ENCODE measurements around the gene CDKAL1. TPM values are rescaled to one million over a fixed set of nuclear protein-coding genes. Genes with fewer than 3 reads are reported as not detected.

CDKAL1 gene
- total and polyA plus RNA-seq, 2 of the 13 experiments (the other 11 are each of a cell fraction or from before 2014, with no cell fraction given): 9.5 to 27.7 TPM

DNA sequence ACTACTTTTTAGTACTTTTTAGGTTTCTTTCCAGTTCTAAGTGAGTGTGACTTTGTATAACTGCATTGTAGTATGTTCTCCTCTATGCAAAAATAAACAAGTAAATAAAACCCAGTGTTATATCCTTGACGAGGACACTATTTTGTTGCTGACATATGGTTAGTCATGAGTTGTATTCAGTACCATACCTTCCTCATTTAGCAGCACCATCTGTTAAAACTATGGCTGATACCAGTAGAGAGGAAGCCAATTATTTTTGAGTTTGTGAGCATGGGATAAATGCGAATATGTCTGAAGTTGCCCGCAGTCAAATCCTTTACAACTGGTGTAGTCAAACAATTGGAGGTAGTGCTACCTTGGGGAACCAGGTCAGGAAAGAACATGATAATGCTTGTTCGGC is 74.1 kb downstream of the CDKAL1 start:
- H3K36me3 ChIP-seq (replicated peaks in 1 of 2; ENCODE audit: control insufficient read depth in 1 of 2, insufficient read depth in 2 of 2, low read length in 2 of 2): no peaks in the 10 kb centered on the region
- DNase-seq (ENCODE audit: low spot score) (no peak), FAIRE-seq (no peak), ATAC-seq (no peak)
- H3K27ac ChIP-seq (ENCODE audit: extremely low read length, insufficient read depth, low read length): no peak overlapping the region
- no peaks in the 10 kb centered on the region for H3K79me2 ChIP-seq (ENCODE audit: insufficient read depth, low read length)
- no peaks in the 10 kb centered on the region for H4K20me1 ChIP-seq (ENCODE audit: insufficient read depth, low read length)
- H2AFZ ChIP-seq (ENCODE audit: low read length): no peak overlapping the region
- no peak for TF ChIP-seq KDM6A (CRISPR knock-in tag; IDR thresholded peaks at IDR 0.05; ENCODE audit: low read depth)
- no peak for TF ChIP-seq POLR2G (IDR thresholded peaks at IDR 0.05; ENCODE audit: low read depth, low read length)
- no peak for TF ChIP-seq ZNF784 (CRISPR knock-in tag; IDR thresholded peaks at IDR 0.05; ENCODE audit: borderline replicate concordance)
- TF ChIP-seq ZFP82 (CRISPR knock-in tag; IDR thresholded peaks at IDR 0.05; ENCODE audit: borderline replicate concordance): no peak
- TF ChIP-seq, protein P1, sequence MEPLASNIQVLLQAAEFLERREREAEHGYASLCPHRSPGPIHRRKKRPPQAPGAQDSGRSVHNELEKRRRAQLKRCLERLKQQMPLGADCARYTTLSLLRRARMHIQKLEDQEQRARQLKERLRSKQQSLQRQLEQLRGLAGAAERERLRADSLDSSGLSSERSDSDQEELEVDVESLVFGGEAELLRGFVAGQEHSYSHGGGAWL (CRISPR knock-in tag; IDR thresholded peaks at IDR 0.05): no peak
- TF ChIP-seq, protein P2, sequence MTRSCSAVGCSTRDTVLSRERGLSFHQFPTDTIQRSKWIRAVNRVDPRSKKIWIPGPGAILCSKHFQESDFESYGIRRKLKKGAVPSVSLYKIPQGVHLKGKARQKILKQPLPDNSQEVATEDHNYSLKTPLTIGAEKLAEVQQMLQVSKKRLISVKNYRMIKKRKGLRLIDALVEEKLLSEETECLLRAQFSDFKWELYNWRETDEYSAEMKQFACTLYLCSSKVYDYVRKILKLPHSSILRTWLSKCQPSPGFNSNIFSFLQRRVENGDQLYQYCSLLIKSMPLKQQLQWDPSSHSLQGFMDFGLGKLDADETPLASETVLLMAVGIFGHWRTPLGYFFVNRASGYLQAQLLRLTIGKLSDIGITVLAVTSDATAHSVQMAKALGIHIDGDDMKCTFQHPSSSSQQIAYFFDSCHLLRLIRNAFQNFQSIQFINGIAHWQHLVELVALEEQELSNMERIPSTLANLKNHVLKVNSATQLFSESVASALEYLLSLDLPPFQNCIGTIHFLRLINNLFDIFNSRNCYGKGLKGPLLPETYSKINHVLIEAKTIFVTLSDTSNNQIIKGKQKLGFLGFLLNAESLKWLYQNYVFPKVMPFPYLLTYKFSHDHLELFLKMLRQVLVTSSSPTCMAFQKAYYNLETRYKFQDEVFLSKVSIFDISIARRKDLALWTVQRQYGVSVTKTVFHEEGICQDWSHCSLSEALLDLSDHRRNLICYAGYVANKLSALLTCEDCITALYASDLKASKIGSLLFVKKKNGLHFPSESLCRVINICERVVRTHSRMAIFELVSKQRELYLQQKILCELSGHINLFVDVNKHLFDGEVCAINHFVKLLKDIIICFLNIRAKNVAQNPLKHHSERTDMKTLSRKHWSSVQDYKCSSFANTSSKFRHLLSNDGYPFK (CRISPR knock-in tag; IDR thresholded peaks at IDR 0.05; ENCODE audit: borderline replicate concordance): no peak
- TF ChIP-seq FOXO1 (CRISPR knock-in tag; IDR thresholded peaks at IDR 0.05): no peak
- no peak for TF ChIP-seq ZNF432 (CRISPR knock-in tag; IDR thresholded peaks at IDR 0.05; ENCODE audit: borderline replicate concordance)
- no peak for TF ChIP-seq SIX4 (CRISPR knock-in tag; IDR thresholded peaks at IDR 0.05)
- no peak for TF ChIP-seq BRF2 (CRISPR knock-in tag; IDR thresholded peaks at IDR 0.05)
- no peak for TF ChIP-seq HNRNPL (IDR thresholded peaks at IDR 0.05; ENCODE audit: low read depth, low read length)
- no peak for TF ChIP-seq SMC3 (IDR thresholded peaks at IDR 0.05; ENCODE audit: low read length)
- TF ChIP-seq ZNF350 (CRISPR knock-in tag; IDR thresholded peaks at IDR 0.05; ENCODE audit: borderline replicate concordance, low read depth): no peak
- TF ChIP-seq ZNF329 (CRISPR knock-in tag; IDR thresholded peaks at IDR 0.05; ENCODE audit: low read depth): no peak
- no peak for TF ChIP-seq ZNF18 (CRISPR knock-in tag; IDR thresholded peaks at IDR 0.05; ENCODE audit: insufficient replicate concordance)
- intact Hi-C loops (cut with micrococcal nuclease; ENCODE audit: unreplicated experiment): no loop called here
- 97% methylated on average over 4 of the region's 4 CpGs for WGBS (ENCODE audit: low lambda C conversion rate)
- no peaks in the 10 kb centered on the region for H3K4me1 ChIP-seq (ENCODE audit: insufficient read depth, low read length)
- BruUV-seq (replicated peaks): no TSS peak
- no peak overlapping the region for H3K9ac ChIP-seq (ENCODE audit: insufficient read depth, low read depth, low read length)
- H3K4me2 ChIP-seq (ENCODE audit: low read depth, low read length): no peak overlapping the region
- CTCF ChIA-PET (ENCODE audit: low intra/inter-chr PET ratio, low total read pairs): no interaction called here
- POLR2A ChIA-PET: no interaction called here
- H3K27me3 ChIP-seq (ENCODE audit: control insufficient read depth in 1 of 2, insufficient read depth in 2 of 2, low read length in 2 of 2): no peaks in the 10 kb centered on the region
- in situ Hi-C loops (cut with HindIII; ENCODE audit: extremely low pct_ligation_motif_present, low pct_unique_long_range_greater_than_20kb): no loop called here
- no peaks in the 10 kb centered on the region for H3K9me3 ChIP-seq (ENCODE audit: low read length)
- H3K4me3 ChIP-seq (replicated peaks in 1 of 3; ENCODE audit: insufficient read depth in 1 of 3, low read depth in 2 of 3, low read length in 3 of 3): no peak overlapping the region
